AG10803 (cell line): Measurements from ENCODE around the gene MAPK13.
"Not testable (repeated sequence)": the region's sequence is repeated elsewhere in the genome, so short reads cannot be mapped to it uniquely, and the experiment has no call there.

Experiments used
- DNase-seq: peaks from one replicate; pipeline ENCODE4 v3.0.0; 2010; ENCODE audit warnings: low read depth
- H3K4me3 ChIP-seq: 2 replicates; pipeline ENCODE4 v1.5.1; 2011; ENCODE audit warnings: mild to moderate bottlenecking, low read length, control low read depth
- CTCF ChIP-seq: conservative IDR thresholded peaks from 2 replicates; pipeline ENCODE4 v1.5.1; 2011; ENCODE audit warnings: mild to moderate bottlenecking, low read length, control low read depth, inconsistent platforms

Gene MAPK13

DNA sequence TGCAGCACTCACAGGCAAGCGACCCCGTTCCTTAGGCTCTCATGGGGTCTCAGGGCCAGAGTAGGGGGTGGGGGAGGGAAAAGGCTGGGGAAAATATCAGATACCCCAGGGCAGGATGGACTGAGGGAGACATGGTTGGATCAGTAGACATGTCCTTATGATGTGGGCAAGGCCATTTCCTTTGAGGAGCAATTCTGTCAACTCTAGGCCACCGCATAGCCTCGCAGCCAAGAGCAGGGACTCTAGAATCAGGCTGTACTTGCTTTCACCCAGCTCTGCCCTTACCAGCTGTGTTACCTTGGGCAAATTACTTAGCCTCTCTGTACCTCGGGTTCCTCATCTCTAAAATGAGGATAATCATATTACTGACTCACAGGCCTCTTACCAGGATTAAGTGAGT lies 2.2 kb upstream of the MAPK13 start:
- no peak for DNase-seq
- no peak overlapping the region for H3K4me3 ChIP-seq
- no peak for TF ChIP-seq CTCF

DNA sequence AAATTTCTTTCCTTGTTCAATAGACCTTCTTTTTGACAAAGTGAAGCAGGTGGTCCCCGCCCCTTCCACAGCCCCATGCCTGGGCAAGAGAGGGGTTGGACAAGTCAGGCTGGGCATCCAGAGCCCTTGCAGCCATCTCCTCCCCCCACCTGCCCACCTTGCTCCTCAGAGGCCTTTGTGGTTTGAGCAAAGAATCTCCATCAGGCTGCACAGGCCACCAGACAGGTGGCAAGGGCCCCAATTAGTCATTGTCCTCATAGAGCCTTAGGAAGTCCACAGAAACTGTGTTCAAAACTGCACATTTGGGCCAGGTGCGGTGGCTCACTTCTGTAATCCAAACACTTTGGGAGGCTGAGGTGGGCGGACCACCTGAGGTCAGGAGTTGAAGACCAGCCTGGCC lies 1.5 kb upstream of the MAPK13 start:
- TF ChIP-seq CTCF, result no peak
- no peak overlapping the region for H3K4me3 ChIP-seq
- DNase-seq, result no peak

- H3K4me3 ChIP-seq, DNase-seq: not testable (repeated sequence)
Observed at GRCh38 chr6:36129334-36129733, 979 bp upstream of the MAPK13 start.

GRCh38 chr6:36130667-36131510 lies 576 bp downstream of the MAPK13 start:
- no peak overlapping the region; the same call in 1 of the 2 replicates for H3K4me3 ChIP-seq
- DNase-seq, result no peak
- no peak for TF ChIP-seq CTCF

GRCh38 chr6:36131511-36132245 lies 1.4 kb downstream of the MAPK13 start:
- DNase-seq, result peak; percentile 36
- TF ChIP-seq CTCF, result no peak
- H3K4me3 ChIP-seq, result no peak overlapping the region

- TF ChIP-seq CTCF, result no peak
- DNase-seq, result no peak
- H3K4me3 ChIP-seq, result no peak overlapping the region
Observed at GRCh38 chr6:36132246-36132895, 2.1 kb downstream of the MAPK13 start.

DNA sequence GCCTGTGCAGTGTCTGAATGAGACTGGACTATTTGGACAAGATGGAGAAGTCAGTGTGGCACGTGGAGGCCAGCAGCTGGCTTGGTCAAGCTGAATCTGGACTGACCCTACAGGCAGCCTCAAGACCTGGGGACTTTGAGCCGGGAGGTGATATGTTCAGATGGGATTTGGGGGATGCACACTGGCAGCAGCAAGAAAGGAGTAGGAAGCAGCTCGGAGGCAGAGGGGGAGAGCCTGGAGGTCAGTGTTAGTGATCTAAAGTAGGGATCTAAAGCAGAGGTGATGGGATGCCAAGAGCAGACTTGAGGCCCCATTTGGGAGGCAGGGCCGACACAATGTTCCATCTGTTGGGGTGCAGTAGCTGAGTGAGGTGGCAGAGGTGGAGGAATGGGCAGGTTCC lies 2.8 kb downstream of the MAPK13 start:
- no peak for TF ChIP-seq CTCF
- H3K4me3 ChIP-seq, result no peak overlapping the region
- DNase-seq, result no peak
